ENCODE data around the gene AHRR.

Gene AHRR

DNA sequence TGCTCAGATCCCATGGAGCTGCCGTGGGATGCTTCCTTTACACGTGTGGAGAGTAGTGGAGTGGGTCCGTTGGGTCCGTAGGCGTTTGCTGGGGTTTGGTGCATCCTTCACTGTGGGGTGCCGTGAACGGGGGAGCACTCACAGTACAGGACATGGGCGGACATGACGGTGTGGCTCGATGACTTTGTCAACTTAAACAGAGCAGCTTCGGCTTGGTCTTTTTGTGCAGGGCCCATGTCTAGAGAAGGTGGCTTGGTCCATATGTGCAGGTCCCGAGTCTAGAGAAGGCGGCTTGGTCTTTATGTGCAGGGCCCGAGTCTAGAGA, 95.1 kb downstream of the AHRR start:
- DNase-seq (ENCODE audit: low spot score), result no peak

DNA sequence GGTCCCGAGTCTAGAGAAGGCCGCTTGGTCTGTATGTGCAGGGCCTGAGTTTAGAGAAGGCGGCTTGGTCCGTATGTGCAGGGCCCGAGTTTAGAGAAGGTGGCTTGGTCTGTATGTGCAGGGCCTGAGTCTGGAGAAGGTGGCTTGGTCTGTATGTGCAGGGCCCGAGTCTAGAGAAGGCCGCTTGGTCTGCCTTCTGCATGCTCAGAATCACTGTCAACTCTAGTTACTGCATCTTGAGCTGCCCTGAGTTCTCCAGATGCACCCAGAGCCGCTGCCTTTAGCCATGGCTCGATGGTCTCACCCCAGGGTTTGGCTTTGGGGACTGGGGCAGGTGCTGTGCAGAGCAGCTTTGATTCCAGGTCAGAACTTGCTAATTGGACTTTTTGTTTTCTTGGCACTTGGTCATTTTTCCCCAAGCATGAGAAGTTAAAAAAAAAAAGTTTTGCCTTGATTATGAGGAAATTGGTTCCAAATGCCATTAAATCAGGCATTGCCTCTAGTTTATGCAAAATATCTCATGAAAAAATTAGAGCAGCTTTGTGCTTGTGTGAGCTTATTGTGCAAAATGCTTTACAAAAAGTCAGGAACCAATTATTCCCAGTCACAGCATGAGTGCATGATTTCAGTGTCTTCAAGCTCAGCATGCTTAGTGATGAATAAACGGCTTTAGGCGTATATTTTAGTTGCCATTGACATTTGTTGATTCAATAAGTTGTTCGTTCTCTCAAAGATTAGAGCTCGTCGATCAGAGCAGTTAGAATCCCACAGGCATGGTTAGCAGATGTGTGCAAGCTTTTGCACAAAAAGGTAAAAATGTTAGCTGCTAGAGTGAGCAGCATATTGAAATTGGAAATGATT, 96.0 kb downstream of the AHRR start:
- no peak for DNase-seq (ENCODE audit: low spot score)

DNA sequence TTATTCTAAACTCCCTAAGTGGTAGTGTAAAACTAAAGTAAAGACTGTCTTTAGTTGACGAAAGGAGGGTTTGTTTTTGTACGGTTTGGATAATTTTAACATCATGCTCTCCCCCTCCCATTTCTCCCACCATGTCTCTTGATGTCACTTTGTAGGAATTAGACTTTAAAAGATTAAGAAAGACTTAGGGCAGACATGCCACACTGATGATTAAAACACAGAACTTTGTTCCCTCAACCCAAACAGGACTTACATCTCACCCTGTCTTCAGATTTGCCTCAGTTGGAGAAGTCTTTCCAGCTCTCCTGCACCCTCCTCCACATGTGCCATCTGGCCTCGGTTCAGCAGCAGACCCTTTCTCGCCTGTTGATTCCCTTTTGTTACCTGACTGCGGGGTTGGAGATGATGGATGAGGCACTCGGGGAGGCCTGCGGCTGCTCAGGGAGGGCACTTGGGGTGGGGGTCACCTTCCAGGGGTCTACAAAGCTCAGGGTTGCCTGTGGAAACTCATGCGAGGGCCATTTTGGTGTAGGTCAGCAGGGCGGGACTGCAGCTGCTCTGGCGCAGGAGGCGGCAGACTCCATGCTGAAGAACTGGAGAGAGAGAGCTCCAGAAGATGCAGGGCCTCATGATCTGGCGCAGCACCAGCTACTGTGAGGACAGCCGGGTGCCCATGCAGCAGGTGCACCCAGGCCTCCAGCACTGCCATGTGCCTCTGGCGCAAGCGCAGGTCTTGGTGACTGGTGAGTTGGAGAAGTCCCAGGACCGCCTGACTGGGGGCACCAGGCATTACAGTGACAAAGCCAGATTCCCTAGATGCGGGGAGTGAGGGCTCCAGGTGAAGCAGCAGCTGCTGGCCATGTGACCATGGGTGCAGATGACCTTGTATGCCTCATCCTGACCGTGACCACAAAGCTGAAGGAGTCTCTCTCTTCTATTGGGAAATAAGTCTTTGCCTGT, 96.9 kb downstream of the AHRR start:
- peak; percentile 42 for DNase-seq (ENCODE audit: low spot score)

DNA sequence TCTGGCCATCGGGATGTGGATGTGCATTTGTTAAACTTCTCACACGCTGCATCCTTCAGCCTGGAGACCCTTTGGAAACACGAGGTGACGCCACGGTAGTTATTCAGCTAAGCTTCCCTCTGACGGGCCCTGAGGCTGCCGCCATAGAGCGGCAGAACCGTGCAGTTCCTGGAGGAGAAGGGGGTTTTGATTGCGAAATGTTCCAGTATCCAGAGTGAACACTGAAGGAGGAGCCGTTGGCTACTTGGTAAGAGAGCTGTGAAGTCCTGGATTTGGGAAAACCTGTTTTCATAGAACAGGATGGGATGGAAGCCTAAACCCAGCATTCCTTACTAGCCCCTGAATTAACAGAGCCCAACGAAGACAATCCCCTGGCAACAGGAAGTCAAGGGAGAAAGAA, 98.5 kb downstream of the AHRR start:
- DNase-seq (ENCODE audit: low spot score), result no peak

DNA sequence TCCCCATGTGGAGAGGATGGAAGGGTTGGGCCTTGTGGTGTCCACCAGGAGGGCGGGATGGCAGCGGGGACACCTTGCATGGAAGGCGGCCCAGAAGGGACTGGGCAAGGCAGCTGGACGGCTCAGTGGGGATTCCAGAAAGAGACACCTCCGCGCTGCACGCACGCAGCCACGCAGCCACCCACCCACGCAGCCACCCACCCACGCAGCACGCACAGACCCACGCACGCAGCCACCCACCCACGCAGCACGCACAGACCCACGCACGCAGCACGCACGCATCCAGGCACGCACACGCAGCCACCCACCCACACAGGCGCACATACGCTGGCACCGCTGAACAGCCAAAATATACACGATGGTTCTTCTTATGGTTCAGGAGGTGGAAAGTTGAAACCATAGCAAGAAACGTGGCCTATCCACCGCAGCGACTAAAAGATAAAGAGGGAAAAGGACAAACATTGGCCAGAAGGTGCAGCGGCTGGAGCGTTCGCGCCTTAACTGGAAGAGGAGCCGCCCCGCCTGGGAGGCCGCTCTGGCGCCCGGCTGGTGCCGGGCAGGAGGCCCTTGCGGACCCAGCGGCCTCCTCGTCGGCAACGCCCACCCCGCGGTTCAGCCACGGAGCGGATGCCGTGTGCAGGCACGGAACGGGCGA, 99.2 kb downstream of the AHRR start:
- DNase-seq (ENCODE audit: low spot score), result no peak

DNA sequence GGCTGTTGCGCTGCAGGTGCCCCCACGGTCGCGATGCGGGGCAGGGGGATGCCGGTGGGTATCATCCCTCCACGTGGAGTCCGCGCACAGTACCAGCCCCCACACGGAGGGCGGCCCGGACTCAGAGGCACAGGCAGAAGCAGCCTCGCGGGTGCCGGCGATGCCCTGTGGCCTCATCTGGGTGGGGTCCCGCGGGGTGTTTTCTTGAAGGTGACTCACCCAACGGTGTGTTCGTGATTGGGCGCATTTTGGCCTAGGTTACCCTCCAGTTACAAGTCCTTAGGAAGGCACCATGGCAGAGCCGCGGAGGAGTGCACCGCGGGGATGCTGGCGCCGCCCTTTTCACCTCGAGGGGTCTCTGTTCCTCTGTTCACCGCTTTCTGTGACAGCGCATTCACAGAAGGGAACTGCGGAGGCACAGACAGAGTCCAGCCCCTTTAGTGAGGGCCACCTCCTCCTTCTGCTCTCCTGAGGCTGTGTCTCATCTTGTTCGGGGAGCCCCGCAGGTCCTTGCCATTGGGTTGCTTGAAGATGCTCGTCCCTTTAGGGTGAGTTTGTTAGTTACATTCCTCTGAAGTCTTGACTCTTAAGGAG, 99.9 kb downstream of the AHRR start:
- DNase-seq (ENCODE audit: low spot score), result no peak

DNA sequence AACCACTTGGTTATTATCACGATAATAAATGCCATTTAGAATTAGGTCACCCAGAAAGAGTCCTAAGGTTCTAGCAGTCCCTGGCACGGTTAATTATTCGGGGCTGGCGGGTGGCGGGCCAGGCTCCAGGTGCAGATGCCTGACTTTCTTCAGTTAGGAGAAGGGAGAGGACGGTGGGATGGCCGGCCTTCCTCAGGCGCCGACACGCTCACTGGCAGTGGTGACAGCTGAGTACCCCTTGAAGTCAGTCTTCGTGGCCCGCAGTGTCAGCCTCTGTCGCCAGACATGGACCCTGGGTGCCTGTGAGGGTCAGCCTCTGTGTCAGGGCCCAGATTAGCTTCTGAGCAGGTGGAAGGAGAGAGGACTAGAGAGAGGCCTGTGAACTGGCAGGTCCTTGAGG, 100.4 kb downstream of the AHRR start:
- DNase-seq (ENCODE audit: low spot score), result no peak

DNA sequence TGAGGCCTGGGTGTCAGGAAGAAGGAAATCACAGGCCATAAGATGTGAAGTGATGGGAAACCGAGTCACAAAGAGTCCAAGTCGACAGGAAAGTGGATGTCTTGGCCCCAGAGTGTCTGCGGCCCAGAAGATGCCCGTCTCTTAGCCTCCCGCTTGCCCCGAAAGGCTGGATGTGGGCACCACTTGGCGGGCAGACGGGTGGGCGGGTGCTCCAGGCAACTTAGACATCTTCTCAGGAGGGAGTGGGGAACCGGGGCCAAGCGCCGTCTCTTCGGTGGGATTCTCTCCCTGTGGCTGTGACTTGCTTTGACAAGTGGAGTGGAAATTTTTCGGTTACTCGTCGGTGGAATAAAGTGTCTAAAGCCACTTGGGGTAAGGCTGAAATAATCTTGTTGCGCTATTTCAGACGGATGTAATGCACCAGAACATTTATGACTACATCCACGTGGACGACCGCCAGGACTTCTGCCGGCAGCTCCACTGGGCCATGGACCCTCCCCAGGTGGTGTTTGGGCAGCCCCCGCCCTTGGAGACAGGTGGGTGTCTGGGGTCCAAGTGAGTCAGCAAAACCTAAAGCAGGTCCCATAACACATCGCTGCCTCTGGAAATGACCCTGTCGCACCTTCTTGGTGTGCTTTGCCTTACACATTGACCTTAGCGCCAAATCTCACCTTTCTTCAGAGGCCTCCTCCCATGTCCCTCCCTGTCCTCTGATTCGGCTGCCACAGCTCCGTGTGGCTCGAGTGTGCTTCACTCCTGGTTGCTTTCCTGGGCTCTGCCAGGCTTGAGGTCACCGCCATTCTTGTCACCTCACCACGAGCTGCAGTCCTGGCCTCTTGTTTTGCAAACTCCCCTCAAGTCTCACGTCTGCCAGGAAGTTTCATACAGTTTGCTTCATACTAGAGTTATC, 101.1 kb downstream of the AHRR start:
- no peak for DNase-seq (ENCODE audit: low spot score)

DNA sequence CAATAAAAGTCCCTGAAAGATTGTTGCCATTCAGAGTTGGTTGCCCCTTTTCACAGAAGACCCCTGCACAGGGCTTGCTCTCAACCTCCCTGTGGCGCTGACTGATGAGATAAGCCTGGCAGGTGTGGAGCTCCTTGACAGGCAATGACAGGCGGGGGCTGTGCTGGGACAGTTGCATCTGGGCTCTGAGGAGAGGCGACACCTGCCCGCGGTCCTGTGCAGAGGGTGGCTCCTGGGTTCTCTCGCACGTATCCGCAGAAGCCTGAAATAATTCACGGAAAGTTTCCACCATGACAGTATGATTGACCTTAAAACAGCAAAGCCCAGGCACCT, 101.7 kb downstream of the AHRR start:
- no peak for DNase-seq (ENCODE audit: low spot score)

DNA sequence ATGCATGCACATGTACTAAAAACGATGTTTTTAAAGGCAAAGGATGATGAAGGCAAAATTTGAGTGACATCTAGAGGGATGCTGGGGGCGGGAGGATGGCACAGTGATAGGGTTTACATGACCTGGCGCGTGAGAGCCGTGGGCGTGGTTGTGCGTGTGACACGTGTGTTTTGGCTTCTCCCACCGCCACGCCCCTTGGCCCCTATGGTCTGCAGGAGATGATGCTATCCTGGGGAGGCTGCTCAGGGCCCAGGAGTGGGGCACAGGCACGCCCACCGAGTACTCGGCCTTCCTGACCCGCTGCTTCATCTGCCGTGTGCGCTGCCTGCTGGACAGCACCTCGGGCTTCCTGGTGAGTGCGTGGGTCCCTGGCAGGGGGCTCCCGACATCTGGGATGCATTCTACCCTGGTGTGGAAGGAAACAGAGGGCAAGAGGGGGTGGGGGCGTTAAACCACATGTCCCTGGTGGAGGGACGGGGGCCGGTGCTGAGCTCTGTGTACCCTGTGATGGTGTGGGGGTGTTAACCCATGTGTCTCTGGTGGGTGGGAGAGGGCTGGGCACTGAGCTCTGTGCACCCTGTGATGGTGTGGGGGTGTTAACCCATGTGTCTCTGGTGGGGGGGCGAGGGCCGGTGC, 102.2 kb downstream of the AHRR start:
- no peak for DNase-seq (ENCODE audit: low spot score)

DNA sequence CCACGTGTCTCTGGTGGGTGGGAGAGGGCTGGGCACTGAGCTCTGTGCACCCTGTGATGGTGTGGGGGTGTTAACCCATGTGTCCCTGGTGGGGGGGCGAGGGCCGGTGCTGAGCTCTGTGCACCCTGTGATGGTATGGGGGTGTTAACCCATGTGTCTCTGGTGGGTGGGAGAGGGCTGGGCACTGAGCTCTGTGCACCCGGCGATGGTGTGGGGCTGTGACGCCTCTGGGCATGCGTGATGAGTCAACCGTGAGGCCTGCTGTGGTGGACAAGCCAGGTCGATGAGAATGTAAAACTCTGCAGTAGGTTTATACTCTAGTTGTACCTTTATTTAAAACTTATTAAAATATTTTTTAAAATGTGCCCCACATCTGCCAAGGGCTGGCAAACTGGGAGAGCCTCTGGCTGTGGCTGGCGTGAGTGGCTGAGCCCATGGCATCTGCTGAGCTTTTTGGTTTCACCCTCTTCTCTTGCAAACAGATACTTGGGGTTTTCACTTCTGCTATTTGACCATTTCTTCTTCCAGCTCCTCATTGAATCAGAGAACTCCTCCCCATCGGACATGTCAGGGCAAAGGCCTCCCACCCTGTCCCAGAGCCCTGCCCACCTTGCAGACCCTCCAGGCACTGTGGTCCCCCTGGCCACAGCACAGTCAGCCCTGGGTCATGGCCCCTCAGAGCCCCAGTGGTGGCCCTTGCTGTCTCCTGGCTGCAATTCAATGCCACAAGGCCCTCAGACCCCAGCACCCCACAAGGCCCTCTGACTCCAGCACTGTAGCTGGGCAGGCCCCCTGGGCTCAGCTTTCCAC, 103.0 kb downstream of the AHRR start:
- DNase-seq (ENCODE audit: low spot score), result no peak

DNA sequence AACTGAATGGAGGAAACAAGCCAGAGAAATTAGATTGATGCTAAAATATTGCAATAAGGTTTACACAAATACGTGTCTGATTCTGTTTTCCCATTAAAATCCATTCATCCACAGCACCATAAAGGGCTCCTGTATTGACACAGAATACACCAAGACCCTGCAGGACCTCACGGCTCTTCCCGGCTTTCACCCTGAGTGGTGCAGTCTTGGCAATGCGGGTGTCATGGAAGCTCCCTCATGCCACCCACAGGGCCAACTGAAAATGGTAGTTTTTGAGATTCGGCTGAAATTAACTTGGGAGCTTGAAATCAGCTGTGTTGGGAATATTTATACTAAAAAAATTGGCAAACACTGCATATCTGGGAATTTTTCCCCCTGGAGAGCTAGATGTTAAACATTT, 104.2 kb downstream of the AHRR start:
- DNase-seq (ENCODE audit: low spot score), result no peak

DNA sequence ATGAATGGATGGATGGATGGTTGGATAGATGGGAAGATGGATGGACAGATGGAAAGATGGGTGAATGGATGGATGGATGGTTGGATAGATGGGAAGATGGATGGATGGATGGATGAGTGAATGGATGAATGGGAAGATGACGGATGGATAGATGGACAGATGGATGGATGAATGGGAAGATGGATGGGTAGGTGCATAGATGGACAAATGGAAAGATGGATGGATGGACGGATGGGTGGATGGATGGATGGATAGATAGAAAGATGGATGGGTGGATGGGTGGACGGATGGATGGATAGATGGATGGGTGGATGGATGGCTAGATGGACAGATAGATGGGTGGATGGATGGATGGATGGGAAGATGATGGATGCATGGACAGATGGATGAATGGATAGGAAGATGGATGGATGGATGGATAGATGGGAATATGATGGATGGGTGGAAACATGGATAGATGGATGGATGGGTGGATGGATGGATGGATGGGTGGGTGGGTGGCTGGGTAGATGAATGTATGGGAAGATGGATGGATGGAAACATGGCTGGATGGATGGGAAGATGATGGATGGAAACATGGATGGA, 105.0 kb downstream of the AHRR start:
- DNase-seq (ENCODE audit: low spot score), result no peak

DNA sequence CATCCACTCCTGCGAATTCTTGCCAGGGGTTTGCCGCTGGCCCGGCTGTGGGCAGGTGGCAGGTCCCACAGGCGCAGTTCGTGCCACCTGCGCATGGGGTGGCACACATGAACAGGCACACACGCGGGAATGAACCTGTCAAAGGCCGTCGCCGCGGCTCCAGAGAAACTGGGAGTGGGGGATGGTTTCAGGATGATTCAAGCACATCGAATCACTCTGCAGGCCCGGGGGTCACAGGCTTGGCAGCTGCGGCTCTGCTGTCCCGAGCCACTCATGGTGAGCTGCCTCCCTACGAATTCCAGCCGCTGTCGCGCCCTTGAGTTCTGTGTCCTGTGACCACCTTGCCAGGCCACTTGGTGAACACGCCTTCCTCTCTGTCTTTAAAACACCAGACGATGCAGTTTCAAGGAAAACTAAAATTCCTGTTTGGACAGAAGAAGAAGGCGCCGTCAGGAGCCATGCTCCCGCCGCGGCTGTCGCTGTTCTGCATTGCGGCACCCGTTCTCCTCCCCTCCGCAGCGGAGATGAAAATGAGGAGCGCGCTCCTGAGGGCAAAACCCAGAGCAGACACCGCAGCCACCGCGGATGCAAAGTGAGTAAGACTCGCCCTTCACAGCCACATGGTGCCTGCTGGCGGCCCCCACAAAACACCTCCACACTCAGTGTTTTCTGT, 106.0 kb downstream of the AHRR start:
- DNase-seq (ENCODE audit: low spot score), result no peak

DNA sequence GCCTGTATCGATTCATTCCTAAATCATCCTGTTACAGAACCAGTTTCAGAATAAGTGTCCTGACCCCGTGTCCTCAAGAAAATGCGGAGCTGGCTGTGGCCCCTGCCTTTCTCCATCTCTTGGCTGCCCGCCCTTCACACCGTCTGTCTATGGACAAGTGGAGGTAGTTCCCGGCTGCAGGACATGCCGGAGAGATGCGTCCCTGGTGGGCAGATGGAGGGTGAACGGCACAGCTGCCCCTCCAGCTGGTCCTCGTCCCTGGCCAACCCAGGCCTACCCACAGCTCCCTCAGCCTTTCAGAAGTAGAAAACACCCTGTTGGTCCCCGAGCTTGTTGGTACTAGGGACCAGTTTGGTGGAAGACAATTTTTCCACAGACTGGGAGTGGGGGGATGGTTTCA, 106.7 kb downstream of the AHRR start:
- DNase-seq (ENCODE audit: low spot score), result no peak

DNA sequence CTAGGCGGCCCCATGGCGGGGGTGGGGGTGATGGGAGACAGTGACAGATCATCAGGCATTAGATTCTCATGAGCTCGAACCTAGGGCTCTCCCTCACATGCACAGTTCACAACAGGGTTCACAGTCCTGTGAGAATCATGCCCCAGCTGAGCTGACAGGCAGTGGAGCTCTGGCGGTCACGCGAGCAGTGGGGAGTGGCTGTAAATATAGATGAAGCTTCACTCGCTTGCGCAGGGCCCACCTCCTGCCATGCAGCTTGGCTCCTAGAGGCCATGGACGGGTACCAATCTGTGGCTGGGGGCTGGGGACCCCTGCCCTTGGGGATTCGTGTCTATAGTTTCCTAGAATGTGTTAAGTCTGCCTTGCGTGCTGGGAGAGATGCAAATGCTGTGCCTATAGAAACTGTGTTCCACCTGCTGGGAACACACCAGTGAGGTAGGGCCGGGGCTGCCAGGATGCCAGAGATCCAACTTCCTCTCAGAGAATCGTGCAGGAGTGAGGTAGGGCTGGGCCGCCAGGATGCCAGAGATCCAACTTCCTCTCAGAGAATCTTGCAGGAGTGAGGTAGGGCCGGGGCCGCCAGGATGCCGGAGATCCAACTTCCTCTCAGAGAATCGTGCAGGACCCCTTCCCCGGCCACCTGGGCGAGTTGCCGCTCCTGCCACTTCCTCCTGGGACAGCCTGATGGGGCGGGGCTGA, 107.4 kb downstream of the AHRR start:
- DNase-seq (ENCODE audit: low spot score), result no peak

DNA sequence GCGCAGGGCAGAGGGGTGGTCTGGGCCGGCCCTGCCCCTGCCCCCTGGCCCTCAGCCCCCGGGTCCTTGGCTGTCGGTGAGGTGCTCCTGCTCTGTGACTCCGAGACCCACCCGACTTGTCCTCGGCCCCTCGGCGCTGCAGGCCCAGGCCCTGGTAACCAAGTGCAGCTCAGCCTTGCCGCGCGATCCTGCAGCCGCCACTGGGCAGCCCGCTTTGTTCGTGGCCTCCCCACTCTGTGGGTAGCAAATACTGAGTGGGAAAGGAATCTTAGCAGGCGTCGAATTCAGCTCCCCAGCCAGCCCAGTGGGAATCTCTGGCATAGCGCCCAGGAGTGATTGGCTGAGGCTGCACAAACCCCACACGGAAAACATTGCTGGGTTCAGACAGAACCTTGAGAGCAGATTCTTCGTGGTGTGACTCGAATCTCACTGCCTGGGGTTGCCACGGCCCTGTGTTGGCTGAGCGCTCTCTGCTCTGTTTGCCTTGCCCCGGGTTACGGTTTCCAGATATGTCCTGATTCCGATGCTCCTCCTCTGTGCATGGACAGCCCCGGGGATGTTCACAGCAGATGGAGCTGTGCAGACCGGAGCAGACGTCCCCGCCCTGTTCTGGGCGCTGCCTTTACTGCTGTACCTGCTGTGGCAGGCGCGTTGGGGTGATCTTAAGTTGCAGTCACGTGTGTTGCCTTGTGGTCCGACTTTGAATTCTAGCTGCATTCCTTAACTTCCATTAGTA, 108.1 kb downstream of the AHRR start:
- DNase-seq (ENCODE audit: low spot score), result peak; percentile 76
